KMS-11 (cell line): Measurements from ENCODE around the gene OR52J3.

Source experiments
- H2AFZ ChIP-seq: fragments of 200-600 bp; sonication (generic); 2 replicates; pipeline ENCODE4 v1.6.1; 2016; ENCODE audit warnings: antibody characterized with exemption, mixed run types, low read depth
- H3K27ac ChIP-seq: fragments of 200-600 bp; sonication (generic); 2 replicates; pipeline ENCODE4 v1.6.1; 2016; ENCODE audit warnings: mild to moderate bottlenecking, mixed run types
- H3K27me3 ChIP-seq: fragments of 200-600 bp; sonication (generic); 2 replicates; pipeline ENCODE4 v1.6.1; 2017; ENCODE audit warnings: mild to moderate bottlenecking, low read depth, mixed run types, moderate library complexity; ENCODE audit not compliant: insufficient read depth
- H3K36me3 ChIP-seq: fragments of 200-600 bp; sonication (generic); 2 replicates; pipeline ENCODE4 v1.6.1; 2017; ENCODE audit warnings: mild to moderate bottlenecking, mixed run types; ENCODE audit not compliant: insufficient read depth
- H3K4me1 ChIP-seq: fragments of 200-600 bp; sonication (generic); 2 replicates; pipeline ENCODE4 v1.6.1; 2016; ENCODE audit warnings: mild to moderate bottlenecking, low read depth, mixed run types; ENCODE audit not compliant: poor library complexity, severe bottlenecking
- H3K4me2 ChIP-seq: fragments of 200-600 bp; sonication (generic); 2 replicates; pipeline ENCODE4 v1.7.0; 2016; ENCODE audit warnings: mild to moderate bottlenecking, mixed run types
- H3K4me3 ChIP-seq: fragments of 200-600 bp; sonication (generic); IDR thresholded peaks from 2 replicates; pipeline ENCODE4 v1.6.1; 2017; ENCODE audit warnings: low read depth, low read length, mixed read lengths; ENCODE audit not compliant: insufficient read depth
- H3K79me2 ChIP-seq: fragments of 200-600 bp; sonication (generic); 2 replicates; pipeline ENCODE4 v1.6.1; 2016; ENCODE audit warnings: low read depth, mixed run types; ENCODE audit not compliant: insufficient read depth
- H3K9ac ChIP-seq: fragments of 200-600 bp; sonication (generic); 2 replicates; pipeline ENCODE4 v1.6.1; 2016; ENCODE audit warnings: mild to moderate bottlenecking, mixed run types
- H4K20me1 ChIP-seq: fragments of 200-600 bp; sonication (generic); 2 replicates; pipeline ENCODE4 v1.6.1; 2016; ENCODE audit warnings: mild to moderate bottlenecking, mixed run types; ENCODE audit not compliant: insufficient read depth
- CTCF ChIP-seq: fragments of 200-600 bp; sonication (generic); conservative IDR thresholded peaks from 2 replicates; pipeline ENCODE4 v1.6.1; 2017; ENCODE audit warnings: low read depth, mild to moderate bottlenecking, antibody characterized with exemption, low read length, moderate library complexity, mixed read lengths

Gene OR52J3

GRCh38 chr11:5071799-5072198 is 25.5 kb downstream of the OR52J3 start:
- no peak overlapping the region for H3K27ac ChIP-seq
- H3K79me2 ChIP-seq = no peaks in the 10 kb centered on the region
- no peaks in the 10 kb centered on the region for H3K36me3 ChIP-seq
- H3K27me3 ChIP-seq = no peaks in the 10 kb centered on the region
- no peak overlapping the region for H3K4me3 ChIP-seq
- H3K4me1 ChIP-seq = no peaks in the 10 kb centered on the region
- H4K20me1 ChIP-seq = no peaks in the 10 kb centered on the region
- no peak overlapping the region for H3K4me2 ChIP-seq
- no peak overlapping the region for H2AFZ ChIP-seq
- no peak for TF ChIP-seq CTCF
- H3K9ac ChIP-seq = no peak overlapping the region

- Histone ChIP-seq H4K20me1 (no peaks in the 10 kb centered on the region), H3K4me3 (no peak overlapping the region), H3K4me2 (no peak overlapping the region)
Measured at GRCh38 chr11:5081405-5081804, 35.1 kb downstream of the OR52J3 start.

GRCh38 chr11:5083602-5084001 is 37.3 kb downstream of the OR52J3 start:
- Histone ChIP-seq H2AFZ (no peak overlapping the region), H3K79me2 (no peaks in the 10 kb centered on the region), H3K27ac (no peak overlapping the region), H3K36me3 (no peaks in the 10 kb centered on the region), H3K4me2 (no peak overlapping the region), H3K9ac (no peak overlapping the region), H3K4me1 (no peaks in the 10 kb centered on the region), H4K20me1 (no peaks in the 10 kb centered on the region), H3K27me3 (no peaks in the 10 kb centered on the region), H3K4me3 (no peak overlapping the region)
- TF ChIP-seq CTCF = no peak

More at GRCh38 chr11:5081405-5081804, 35.1 kb downstream of the OR52J3 start:
- no peak for TF ChIP-seq CTCF
- no peaks in the 10 kb centered on the region for H3K36me3 ChIP-seq
- H3K79me2 ChIP-seq = no peaks in the 10 kb centered on the region
- no peaks in the 10 kb centered on the region for H3K27me3 ChIP-seq
- no peak overlapping the region for H3K9ac ChIP-seq
- H2AFZ ChIP-seq = no peak overlapping the region
- H3K27ac ChIP-seq = no peak overlapping the region
- H3K4me1 ChIP-seq = no peaks in the 10 kb centered on the region

GRCh38 chr11:5088556-5088955 is 42.2 kb downstream of the OR52J3 start:
- no peaks in the 10 kb centered on the region for H3K79me2 ChIP-seq
- no peak for TF ChIP-seq CTCF
- H3K36me3 ChIP-seq = no peaks in the 10 kb centered on the region
- no peak overlapping the region for H3K27ac ChIP-seq
- no peak overlapping the region for H2AFZ ChIP-seq
- no peak overlapping the region for H3K4me2 ChIP-seq
- H3K9ac ChIP-seq = no peak overlapping the region
- H3K27me3 ChIP-seq = no peaks in the 10 kb centered on the region
- no peak overlapping the region for H3K4me3 ChIP-seq
- no peaks in the 10 kb centered on the region for H4K20me1 ChIP-seq
- no peaks in the 10 kb centered on the region for H3K4me1 ChIP-seq

GRCh38 chr11:5090668-5091067 is 44.3 kb downstream of the OR52J3 start:
- H2AFZ ChIP-seq = no peak overlapping the region

More at GRCh38 chr11:5090668-5091067, 44.3 kb downstream of the OR52J3 start:
- Histone ChIP-seq H3K9ac (no peak overlapping the region), H3K27ac (no peak overlapping the region), H3K27me3 (no peaks in the 10 kb centered on the region), H3K79me2 (no peaks in the 10 kb centered on the region), H3K4me1 (no peaks in the 10 kb centered on the region), H3K4me3 (no peak overlapping the region), H4K20me1 (no peaks in the 10 kb centered on the region), H3K36me3 (no peaks in the 10 kb centered on the region), H3K4me2 (no peak overlapping the region)
- no peak for TF ChIP-seq CTCF
